PC-9 (cell line): ENCODE data around the gene LEUTX. TPM values are rescaled to one million over a fixed set of nuclear protein-coding genes. Genes with fewer than 3 reads are reported as not detected.

Experiments used
- BruUV-seq: library from RNA; stranded (reverse); fragments of 400-500 nt; replicated peaks from 2 replicates; lab custom pipeline; 2021; lab: Mats Ljungman, UMichigan
- CTCF ChIA-PET: fragments of 300-600 bp; sonication (Branson Sonifier 250); formaldehyde crosslinking; loops from one replicate; lab custom pipeline; 2022; ENCODE audit warnings: antibody characterized with exemption; lab: Charles Lee
- POLR2A ChIA-PET: fragments of 300-600 bp; sonication (Branson Sonifier 250); formaldehyde crosslinking; loops from one replicate; lab custom pipeline; 2022; ENCODE audit warnings: antibody characterized with exemption; ENCODE audit not compliant: unreplicated experiment; lab: Charles Lee
- DNase-seq, 2 experiments: peaks; one replicate each; pipeline versions ENCODE4 v3.0.0 to v3.0.0-alpha.2; 2015 to 2022; ENCODE audit warnings: mixed read lengths in 1 of 2
- H2AFZ ChIP-seq: fragments of 200-600 bp; sonication (generic); 2 replicates; pipeline ENCODE4 v1.8.1; 2017; ENCODE audit warnings: antibody characterized with exemption
- H3F3A ChIP-seq: fragments of 200-600 bp; sonication (generic); 2 replicates; pipeline ENCODE4 v1.8.1; 2017; ENCODE audit warnings: antibody characterized with exemption, mild to moderate bottlenecking, low read depth; ENCODE audit not compliant: insufficient read depth
- H3K27ac ChIP-seq: fragments of 200-600 bp; sonication (generic); 2 replicates; pipeline ENCODE4 v1.6.1; 2016; ENCODE audit warnings: mixed run types
- H3K27me3 ChIP-seq: fragments of 200-600 bp; sonication (generic); 2 replicates; pipeline ENCODE4 v1.6.1; 2016; ENCODE audit warnings: low read depth, mixed run types; ENCODE audit not compliant: insufficient read depth
- H3K36me3 ChIP-seq: fragments of 200-600 bp; sonication (generic); 2 replicates; pipeline ENCODE4 v1.6.1; 2016; ENCODE audit warnings: low read depth, mixed run types
- H3K4me1 ChIP-seq: fragments of 200-600 bp; sonication (generic); replicated peaks from 2 replicates; pipeline ENCODE4 v1.6.1; 2016; ENCODE audit warnings: mixed run types; ENCODE audit not compliant: insufficient read depth
- H3K4me2 ChIP-seq: fragments of 200-600 bp; sonication (generic); 2 replicates; pipeline ENCODE4 v1.6.1; 2017; ENCODE audit warnings: mixed run types
- H3K4me3 ChIP-seq: fragments of 200-600 bp; sonication (generic); 2 replicates; pipeline ENCODE4 v1.6.1; 2016; ENCODE audit warnings: mixed run types
- H3K79me2 ChIP-seq: fragments of 200-600 bp; sonication (generic); 2 replicates; pipeline ENCODE4 v1.6.1; 2017; ENCODE audit warnings: low read depth, mixed run types
- H3K9me2 ChIP-seq: fragments of 200-600 bp; sonication (generic); 2 replicates; pipeline ENCODE4 v1.8.1; 2017; ENCODE audit warnings: mild to moderate bottlenecking; ENCODE audit not compliant: insufficient read depth
- H3K9me3 ChIP-seq: fragments of 200-600 bp; sonication (generic); 2 replicates; pipeline ENCODE4 v1.8.1; 2016; ENCODE audit warnings: low read depth; ENCODE audit not compliant: insufficient read depth
- H4K20me1 ChIP-seq: fragments of 200-600 bp; sonication (generic); 2 replicates; pipeline ENCODE4 v1.8.1; 2017; ENCODE audit not compliant: insufficient read depth
- CTCF ChIP-seq: fragments of 200-600 bp; sonication (generic); conservative IDR thresholded peaks from 2 replicates; pipeline ENCODE4 v1.6.1; 2017; ENCODE audit warnings: mixed run types, antibody characterized with exemption, mild to moderate bottlenecking, moderate library complexity
- EZH2 ChIP-seq: fragments of 200-600 bp; sonication (generic); IDR thresholded peaks from 2 replicates; pipeline ENCODE4 v1.8.0; 2017; ENCODE audit warnings: antibody characterized with exemption, low read depth
- intact Hi-C: fragments of 100-400 bp; cut with micrococcal nuclease; formaldehyde crosslinking; loops from one replicate; pipeline ENCODE4 v1.10.0; 2022; ENCODE audit not compliant: unreplicated experiment
- total RNA-seq: library from RNA; stranded (reverse); gene quantifications from 2 replicates; pipeline ENCODE4 v1.2.3, GENCODE V29; 2021

Gene LEUTX
- total RNA-seq, 1 experiment from 2014 or later: not detected

- H3K27me3 ChIP-seq: no peaks in the 10 kb centered on the region
- no peaks in the 10 kb centered on the region for H3K9me2 ChIP-seq
- no peaks in the 10 kb centered on the region for H3F3A ChIP-seq
- H3K4me2 ChIP-seq: no peak overlapping the region
- H2AFZ ChIP-seq: no peak overlapping the region
- H3K27ac ChIP-seq: no peak overlapping the region
- H3K79me2 ChIP-seq: no peaks in the 10 kb centered on the region
- POLR2A ChIA-PET: no interaction called here
- H4K20me1 ChIP-seq: no peaks in the 10 kb centered on the region
- H3K4me3 ChIP-seq: no peak overlapping the region
- TF ChIP-seq EZH2 (no peak), CTCF (no peak)
- no peaks in the 10 kb centered on the region for H3K9me3 ChIP-seq
- H3K4me1 ChIP-seq: no peaks in the 10 kb centered on the region
- no peak for DNase-seq
- no peaks in the 10 kb centered on the region for H3K36me3 ChIP-seq
- CTCF ChIA-PET: interaction anchor here (0.5 kb wide), 1 partner anchor 15 kb away, joined by 5 read pairs; no protein-coding TSS in a partner anchor
- intact Hi-C loops: no loop called here
- no TSS peak for BruUV-seq
These were observed 41.1 kb downstream of the LEUTX start for GRCh38 chr19:39819786-39820185.

- Histone ChIP-seq H3K9me3 (no peaks in the 10 kb centered on the region), H3K4me1 (no peaks in the 10 kb centered on the region), H3K27ac (no peak overlapping the region), H3K79me2 (no peaks in the 10 kb centered on the region), H3K9me2 (no peaks in the 10 kb centered on the region), H3K27me3 (no peaks in the 10 kb centered on the region), H3K4me3 (no peak overlapping the region), H3F3A (no peaks in the 10 kb centered on the region), H4K20me1 (no peaks in the 10 kb centered on the region), H2AFZ (no peak overlapping the region), H3K36me3 (no peaks in the 10 kb centered on the region), H3K4me2 (no peak overlapping the region)
- DNase-seq: no peak
- ChIA-PET POLR2A (interaction anchor here (0.6 to 1.0 kb wide), 2 partner anchors 78 to 385 kb away, joined by 4 to 5 read pairs; partner anchors contain the start of gene RPS16), CTCF (no interaction called here)
- BruUV-seq: no TSS peak
- TF ChIP-seq EZH2 (no peak), CTCF (no peak)
- intact Hi-C loops: no loop called here
These were observed 42.0 kb downstream of the LEUTX start for GRCh38 chr19:39820696-39821095.

- no peak for TF ChIP-seq EZH2
- TF ChIP-seq CTCF: no peak
- Histone ChIP-seq H3K9me3 (no peaks in the 10 kb centered on the region), H3K79me2 (no peaks in the 10 kb centered on the region), H3K36me3 (no peaks in the 10 kb centered on the region), H3K4me2 (no peak overlapping the region), H3K4me1 (no peaks in the 10 kb centered on the region), H4K20me1 (no peaks in the 10 kb centered on the region), H3K9me2 (no peaks in the 10 kb centered on the region), H3K4me3 (no peak overlapping the region), H3K27ac (no peak overlapping the region), H3F3A (0 out of 2 replicates have a peak, but pooled peaks cover under 1% of the 10 kb centered on the region), H3K27me3 (no peaks in the 10 kb centered on the region), H2AFZ (no peak overlapping the region)
- CTCF ChIA-PET: no interaction called here
- POLR2A ChIA-PET: interaction anchor here (0.5 kb wide), 1 partner anchor 172 kb away, joined by 4 read pairs; no protein-coding TSS in a partner anchor
- DNase-seq: no peak
- intact Hi-C loops: no loop called here
- BruUV-seq: no TSS peak
These were observed 45.0 kb downstream of the LEUTX start for GRCh38 chr19:39823686-39824085.
